Thoracic aorta (tissue), 2 donors: ENCODE results near the gene SAE1. TPM values are rescaled to one million over a fixed set of nuclear protein-coding genes. Genes with fewer than 3 reads are reported as not detected.

Experiments used
- ATAC-seq: fragments of 150-250 bp; one replicate; pipeline ENCODE4 v1.8.0; 2017; ENCODE audit warnings: low read depth; ENCODE audit not compliant: insufficient number of reproducible peaks, low FRiP score
- DNase-seq: peaks from one replicate; pipeline ENCODE4 v3.0.0-alpha.2; 2020; ENCODE audit warnings: low spot score
- H3K27ac ChIP-seq, 2 donors: fragments of 200-600 bp; sonication (generic); 1 replicate in 1 of 2; 2 replicates in 1 of 2; pipeline ENCODE4 v1.5.1; 2016; ENCODE audit warnings: mild to moderate bottlenecking in 2 of 2, moderate library complexity in 2 of 2
- H3K27me3 ChIP-seq: fragments of 200-600 bp; sonication (generic); replicated peaks from 2 replicates; pipeline ENCODE4 v1.6.0; 2016; ENCODE audit warnings: mild to moderate bottlenecking; ENCODE audit not compliant: insufficient read depth
- H3K36me3 ChIP-seq: fragments of 200-600 bp; sonication (generic); one replicate; pipeline ENCODE4 v1.5.1; 2016
- H3K4me1 ChIP-seq, 2 donors: fragments of 200-600 bp; sonication (generic); 1 replicate in 1 of 2; 2 replicates in 1 of 2; pipeline versions ENCODE4 v1.5.1 to v1.6.0; 2016; ENCODE audit warnings: low read depth in 2 of 2, mild to moderate bottlenecking in 1 of 2; ENCODE audit not compliant: control insufficient read depth in 1 of 2
- H3K4me3 ChIP-seq: fragments of 200-600 bp; sonication (generic); 2 replicates; pipeline ENCODE4 v1.5.1; 2016; ENCODE audit warnings: mild to moderate bottlenecking
- H3K9me3 ChIP-seq: fragments of 200-600 bp; sonication (generic); 2 replicates; pipeline ENCODE4 v1.5.1; 2016
- CTCF ChIP-seq: fragments of 200-600 bp; sonication (generic); IDR thresholded peaks from one replicate; pipeline ENCODE4 v1.5.1; 2019; ENCODE audit warnings: antibody characterized with exemption
- total RNA-seq, 2 donors: library from RNA; depleted of rRNA; stranded (reverse); fragments of >200 nt; gene quantifications; one replicate each; pipeline versions ENCODE4 v1.1.0 to v1.2.3, GENCODE V29; 2016

SAE1 gene
- total RNA-seq, 2 donors from 2014 or later = 39.3 to 50.8 TPM

GRCh38 chr19:47107202-47107952 lies 23.3 kb upstream of the SAE1 start:
- no peak for ATAC-seq
- peak overlapping the region; percentile 21 for H3K4me3 ChIP-seq
- H3K36me3 ChIP-seq = no peaks in the 10 kb centered on the region
- H3K4me1 ChIP-seq = peaks cover 32 to 55% of the 10 kb centered on the region in 2 donors
- no peak for TF ChIP-seq CTCF
- no peaks in the 10 kb centered on the region for H3K9me3 ChIP-seq
- H3K27ac ChIP-seq = peak overlapping the region; percentile 100
- no peaks in the 10 kb centered on the region for H3K27me3 ChIP-seq
- no peak for DNase-seq

GRCh38 chr19:47107953-47108746 lies 22.5 kb upstream of the SAE1 start:
- peaks cover 28 to 47% of the 10 kb centered on the region in 2 donors for H3K4me1 ChIP-seq
- H3K27ac ChIP-seq = peak overlapping the region; percentile 100
- peak overlapping the region; percentile 6 for H3K4me3 ChIP-seq
- H3K9me3 ChIP-seq = no peaks in the 10 kb centered on the region
- no peaks in the 10 kb centered on the region for H3K36me3 ChIP-seq
- TF ChIP-seq CTCF = no peak
- no peaks in the 10 kb centered on the region for H3K27me3 ChIP-seq
- no peak for DNase-seq
- no peak for ATAC-seq

- peaks cover 28 to 48% of the 10 kb centered on the region in 2 donors for H3K4me1 ChIP-seq
- no peak for ATAC-seq
These were observed 21.5 kb upstream of the SAE1 start for GRCh38 chr19:47109177-47109540.

GRCh38 chr19:47109541-47110375 lies 20.9 kb upstream of the SAE1 start:
- DNase-seq (no peak), ATAC-seq (no peak)
- no peaks in the 10 kb centered on the region for H3K27me3 ChIP-seq
- H3K36me3 ChIP-seq = no peaks in the 10 kb centered on the region
- peak overlapping the region; percentile 100 for H3K27ac ChIP-seq
- peak overlapping the region; percentile 98 for H3K4me3 ChIP-seq
- H3K4me1 ChIP-seq = peaks cover 28 to 52% of the 10 kb centered on the region in 2 donors
- no peak for TF ChIP-seq CTCF
- no peaks in the 10 kb centered on the region for H3K9me3 ChIP-seq

More at GRCh38 chr19:47109177-47109540, 21.5 kb upstream of the SAE1 start:
- H3K9me3 ChIP-seq = no peaks in the 10 kb centered on the region
- H3K4me3 ChIP-seq = peak overlapping the region; percentile 98
- DNase-seq = no peak
- no peak for TF ChIP-seq CTCF
- H3K27ac ChIP-seq = peak overlapping the region; percentile 100
- no peaks in the 10 kb centered on the region for H3K27me3 ChIP-seq
- no peaks in the 10 kb centered on the region for H3K36me3 ChIP-seq
